NCI-H187 (cell line): ENCODE measurements around the gene TMEM18.
A peak's percentile ranks its signal among the peaks of the same experiment; 100 is the strongest.

Source experiments
- DNase-seq, 2 experiments: peaks; one replicate each; lab custom pipeline; 2025; lab: John Stamatoyannopoulos, UW

TMEM18 gene

GRCh38 chr2:651951-652373 lies 25.2 kb downstream of the TMEM18 start:
- DNase-seq: peak; percentile 18 to 34

DNA sequence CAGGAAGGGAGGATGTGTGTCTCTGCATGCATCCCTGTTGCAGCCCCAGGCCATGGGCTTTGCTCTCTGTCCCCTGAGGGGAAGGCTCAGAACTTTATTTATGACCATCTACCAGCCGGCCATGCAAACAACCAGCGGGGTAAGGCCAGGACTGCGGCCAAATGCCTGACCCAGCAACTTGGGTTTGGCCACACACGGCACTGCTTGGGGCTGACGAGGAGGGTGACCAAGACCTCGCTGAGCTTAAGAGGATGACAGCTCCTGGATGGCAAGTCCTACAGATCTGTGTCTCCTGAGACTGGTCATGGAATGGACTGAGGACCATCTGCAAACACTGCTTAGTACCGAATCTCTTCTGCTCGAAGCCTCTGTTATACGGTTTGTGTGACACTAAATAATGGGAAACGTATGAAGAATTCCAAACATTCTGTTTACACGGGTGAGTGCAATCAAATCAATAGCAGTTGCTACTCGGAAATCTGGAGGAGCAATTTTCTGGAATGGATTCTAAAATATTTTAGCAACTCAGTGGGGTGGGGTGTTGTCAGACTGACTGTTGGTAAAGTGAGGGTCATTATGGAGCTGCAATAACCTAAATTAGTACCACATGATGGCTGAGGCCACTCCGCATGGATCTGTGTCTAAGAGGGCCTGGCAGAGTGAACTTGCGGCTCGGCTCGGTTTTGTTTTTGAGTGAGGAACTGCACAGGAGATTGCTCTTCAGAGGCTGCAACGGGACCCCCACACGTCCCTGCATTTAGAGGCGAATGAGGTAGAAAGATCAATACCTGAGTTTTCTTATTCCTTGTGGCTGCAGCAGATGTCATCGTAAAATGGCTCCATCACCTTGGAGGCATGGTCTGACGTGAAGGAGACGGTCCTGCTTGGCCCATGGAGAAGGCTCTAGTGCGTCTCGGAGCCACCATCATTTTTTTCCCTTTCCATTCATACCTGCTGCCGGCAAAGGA lies 26.6 kb downstream of the TMEM18 start:
- DNase-seq: no peak

DNA sequence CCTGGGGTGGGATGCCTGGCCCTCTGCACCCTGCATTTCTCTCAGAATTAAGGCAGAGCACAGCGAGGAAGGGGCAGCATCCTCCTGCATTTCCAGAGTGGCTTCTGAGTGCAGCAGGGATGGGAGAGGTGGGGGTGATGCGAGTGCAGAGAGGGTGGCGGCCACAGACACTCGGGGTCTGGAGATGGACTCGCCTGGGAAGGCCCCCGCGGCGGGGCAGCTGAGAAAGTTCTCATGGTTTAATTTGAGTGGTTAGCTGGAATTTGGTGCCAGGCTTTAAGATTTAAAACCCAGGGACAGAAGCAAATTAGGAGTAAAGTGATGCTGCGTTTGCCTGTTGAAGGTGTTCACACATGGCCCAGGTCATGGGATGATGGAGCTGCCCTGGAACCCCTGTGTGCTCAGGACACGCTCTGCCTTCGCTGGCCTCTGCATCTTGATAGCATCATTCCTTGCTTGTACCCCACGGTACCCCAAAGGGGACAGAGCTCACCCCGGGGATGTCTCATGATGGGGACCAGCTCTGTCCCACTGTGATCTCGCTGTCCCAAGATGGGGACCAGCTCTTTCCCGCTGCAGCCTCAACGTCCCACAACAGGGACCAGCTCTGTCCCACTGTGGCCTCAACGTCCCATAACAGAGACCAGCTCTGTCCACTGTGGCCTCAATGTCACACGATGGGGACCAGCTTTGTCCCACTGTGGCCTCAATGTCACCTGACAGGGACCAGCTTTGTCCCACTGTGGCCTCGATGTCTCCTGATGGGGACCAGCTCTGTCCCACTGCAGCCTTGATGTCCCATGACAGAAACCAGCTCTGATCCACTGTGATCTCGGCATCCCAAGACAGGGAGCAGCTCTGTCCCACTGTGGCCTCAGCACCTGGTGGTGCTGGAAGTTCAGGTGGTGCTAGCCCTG lies 27.5 kb downstream of the TMEM18 start:
- no peak for DNase-seq

DNA sequence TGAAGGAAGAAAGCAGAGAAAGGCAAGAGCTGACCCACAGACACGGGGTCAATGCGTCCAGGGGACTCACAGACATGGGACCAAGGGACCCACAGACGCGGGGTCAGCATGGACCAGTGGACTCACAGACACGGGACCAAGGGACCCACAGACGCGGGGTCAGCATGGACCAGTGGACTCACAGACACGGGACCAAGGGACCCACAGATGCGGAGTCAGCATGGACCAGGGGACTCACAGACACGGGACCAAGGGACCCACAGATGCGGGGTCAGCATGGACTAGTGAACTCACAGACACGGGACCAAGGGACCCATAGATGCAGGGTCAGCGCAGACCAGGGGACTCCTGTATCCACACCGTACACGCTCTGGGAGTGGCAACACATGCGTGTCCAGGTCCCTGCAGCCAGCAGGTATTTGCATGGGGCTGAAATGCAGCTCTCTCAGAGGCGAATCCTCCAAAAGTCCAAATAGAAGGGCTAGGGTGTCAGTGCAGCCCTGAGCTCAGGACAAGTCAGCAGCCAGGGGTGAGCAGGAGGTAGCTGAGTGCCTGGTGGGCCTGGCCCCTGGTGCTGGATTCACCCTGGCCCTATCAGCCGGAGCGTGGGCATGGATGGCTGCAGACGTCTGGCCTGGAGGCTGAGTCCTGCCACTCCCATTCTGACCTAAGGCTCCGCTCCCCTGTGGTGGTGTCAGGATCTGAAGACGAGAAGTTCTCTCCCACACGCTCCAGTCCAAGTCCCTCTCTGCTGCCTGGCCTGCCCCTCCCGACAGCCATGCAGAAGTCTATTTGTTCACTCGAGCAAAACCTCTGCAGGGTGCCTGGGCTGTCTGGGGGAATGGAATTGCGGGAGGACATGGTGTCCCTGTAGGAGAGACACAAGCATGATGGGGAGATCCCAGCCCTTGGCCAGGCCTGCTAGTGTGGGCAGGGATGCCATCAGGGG lies 28.5 kb downstream of the TMEM18 start:
- no peak for DNase-seq

- no peak for DNase-seq
These were observed 29.4 kb downstream of the TMEM18 start for GRCh38 chr2:647691-648231.

DNA sequence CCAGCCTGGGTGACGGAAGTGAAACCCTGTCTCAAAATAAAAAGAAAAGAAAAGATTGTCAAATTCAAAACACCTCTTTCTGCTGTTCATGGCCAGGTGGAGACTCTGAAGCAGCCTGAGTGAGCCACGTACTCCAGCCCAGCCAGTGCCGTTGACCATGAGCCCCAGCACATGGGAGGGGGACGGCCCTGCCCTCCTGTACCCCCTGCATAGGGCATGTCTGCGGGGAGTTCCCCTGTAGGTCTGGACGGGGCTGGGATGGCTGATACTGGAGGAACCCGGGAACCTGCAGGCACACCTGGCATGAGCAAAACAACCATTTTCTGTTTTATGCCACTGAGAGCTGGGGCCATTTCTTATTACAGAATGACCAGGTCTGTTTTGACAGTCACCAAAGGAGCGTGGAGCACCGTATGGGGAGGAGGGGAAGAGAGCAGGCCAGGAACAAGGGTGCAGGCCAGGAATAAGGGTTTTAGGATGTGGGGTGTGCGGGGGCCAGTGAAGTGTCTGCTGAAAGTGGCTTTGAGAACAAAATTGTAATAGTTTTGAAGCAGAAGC lies 30.1 kb downstream of the TMEM18 start:
- DNase-seq: no peak

GRCh38 chr2:644871-645270 lies 32.3 kb downstream of the TMEM18 start:
- DNase-seq: no peak

DNA sequence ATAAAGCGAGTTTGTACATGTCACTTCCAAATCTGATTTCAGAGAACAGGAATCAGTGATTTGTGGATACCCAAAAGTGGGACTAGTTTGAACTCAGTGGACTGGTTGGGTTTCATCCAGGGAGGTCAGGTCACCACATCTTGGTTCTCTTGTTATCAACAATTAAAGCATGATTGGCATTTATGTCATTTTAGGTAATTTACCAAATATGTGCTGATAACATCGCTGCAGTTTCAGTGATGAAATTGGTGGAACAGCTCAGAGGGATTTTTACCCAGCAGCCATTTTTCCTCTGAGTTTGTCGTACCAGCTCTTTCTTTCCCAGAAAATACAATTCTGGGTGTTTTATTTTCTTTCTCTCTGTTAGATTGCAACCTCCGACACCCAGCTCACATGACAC lies 33.4 kb downstream of the TMEM18 start:
- DNase-seq: no peak

- DNase-seq: no peak
These were observed 33.9 kb downstream of the TMEM18 start for GRCh38 chr2:643334-643733.

DNA sequence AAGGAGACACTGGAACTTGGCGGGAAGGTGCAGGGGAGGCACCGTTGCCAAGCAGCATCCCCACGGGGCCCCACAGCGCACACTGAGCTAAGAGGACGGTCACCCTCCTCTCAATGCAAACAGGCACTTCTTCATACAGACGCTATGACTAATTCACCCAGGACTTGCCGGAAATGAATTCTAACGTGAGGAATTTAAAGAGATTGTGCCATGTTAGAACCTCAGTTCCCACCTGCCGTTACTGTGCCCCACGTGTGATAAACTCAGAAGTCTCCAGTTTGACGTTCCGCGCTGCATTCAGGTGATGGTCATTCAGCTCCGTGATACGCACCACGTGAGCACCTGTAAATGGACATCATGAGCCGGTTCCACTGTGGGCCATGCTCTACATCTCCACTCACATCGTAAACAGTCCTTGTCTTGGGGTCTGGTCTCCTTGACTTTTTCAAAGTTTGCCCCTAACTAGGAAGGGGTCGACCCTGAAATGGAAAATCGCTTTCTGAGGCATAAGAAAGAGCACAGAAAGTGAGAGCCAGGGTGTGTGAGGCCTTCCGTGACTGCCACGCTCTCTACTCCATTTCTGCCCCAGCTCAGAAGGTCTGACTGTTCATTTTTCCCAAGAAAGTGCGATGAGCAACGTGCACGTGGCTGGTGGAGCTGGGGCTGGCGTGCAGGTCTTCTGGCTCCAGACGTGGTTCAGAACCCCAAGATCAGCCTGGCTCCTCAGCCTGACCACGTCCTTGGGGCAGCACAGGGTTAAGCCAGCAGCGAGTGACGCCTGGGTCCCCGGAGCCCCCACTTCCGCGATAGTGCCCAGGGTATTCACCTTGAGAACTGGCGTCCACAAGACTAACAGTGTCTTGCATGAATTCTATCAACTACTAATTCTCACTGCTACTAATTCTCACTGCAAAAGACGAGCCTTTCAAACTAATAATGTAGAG lies 35.1 kb downstream of the TMEM18 start:
- no peak for DNase-seq

GRCh38 chr2:641164-641871 lies 35.9 kb downstream of the TMEM18 start:
- no peak for DNase-seq

DNA sequence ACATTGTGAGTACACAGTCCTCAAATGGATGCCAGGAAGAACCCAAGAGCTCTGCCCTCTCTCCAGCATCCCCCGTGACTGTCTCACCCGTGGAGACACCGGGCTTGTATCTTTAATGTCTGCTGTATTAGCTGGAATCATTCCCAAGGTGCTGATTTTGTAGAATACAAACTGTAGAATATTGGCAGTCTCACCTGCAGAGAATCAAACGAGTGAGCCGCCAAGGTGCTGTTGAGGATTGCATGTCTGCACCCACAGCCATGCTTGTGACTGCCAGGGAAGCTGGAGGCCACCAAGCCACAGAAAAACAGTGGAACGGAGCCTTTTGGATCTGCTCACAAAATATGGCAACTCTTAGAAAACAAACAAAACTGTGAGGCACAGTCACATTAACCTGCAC lies 37.5 kb downstream of the TMEM18 start:
- no peak for DNase-seq

DNA sequence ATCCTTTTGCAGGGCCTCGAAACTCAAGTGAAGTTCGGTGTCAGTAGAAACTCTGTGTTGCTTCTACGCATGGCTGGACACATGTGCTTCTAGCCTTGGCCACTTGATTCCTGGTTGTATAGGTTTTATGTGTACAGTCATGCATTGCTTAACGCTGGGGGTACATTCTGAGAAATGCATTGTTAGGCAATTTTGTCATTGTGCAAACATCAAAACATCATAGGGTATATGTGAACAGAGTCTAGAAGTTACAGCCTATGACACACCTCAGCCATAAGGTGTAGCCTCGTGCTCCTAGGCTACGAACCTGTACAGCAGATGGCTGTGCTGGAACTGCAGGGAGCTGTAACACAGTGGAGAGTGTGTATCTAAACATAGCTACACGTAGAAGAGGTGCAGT lies 39.4 kb downstream of the TMEM18 start:
- no peak for DNase-seq

DNA sequence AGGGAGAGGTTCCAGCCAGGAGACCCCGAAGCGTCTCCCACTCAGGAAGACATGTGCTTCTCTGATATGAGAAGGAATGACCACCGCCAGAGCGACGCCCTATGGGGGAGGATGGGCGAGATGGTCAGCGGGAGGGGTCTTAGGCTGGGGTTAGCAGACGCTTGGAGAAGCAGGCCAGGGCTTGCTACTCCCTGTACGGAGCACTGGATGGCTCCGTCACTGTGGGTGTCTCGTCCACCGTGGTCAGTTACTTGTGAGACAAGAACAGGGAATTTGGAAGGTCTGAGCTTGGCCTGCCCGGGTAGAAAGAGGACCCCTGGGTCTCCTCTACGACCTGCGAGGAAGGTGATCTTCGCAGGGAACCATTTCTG lies 39.8 kb downstream of the TMEM18 start:
- no peak for DNase-seq

DNA sequence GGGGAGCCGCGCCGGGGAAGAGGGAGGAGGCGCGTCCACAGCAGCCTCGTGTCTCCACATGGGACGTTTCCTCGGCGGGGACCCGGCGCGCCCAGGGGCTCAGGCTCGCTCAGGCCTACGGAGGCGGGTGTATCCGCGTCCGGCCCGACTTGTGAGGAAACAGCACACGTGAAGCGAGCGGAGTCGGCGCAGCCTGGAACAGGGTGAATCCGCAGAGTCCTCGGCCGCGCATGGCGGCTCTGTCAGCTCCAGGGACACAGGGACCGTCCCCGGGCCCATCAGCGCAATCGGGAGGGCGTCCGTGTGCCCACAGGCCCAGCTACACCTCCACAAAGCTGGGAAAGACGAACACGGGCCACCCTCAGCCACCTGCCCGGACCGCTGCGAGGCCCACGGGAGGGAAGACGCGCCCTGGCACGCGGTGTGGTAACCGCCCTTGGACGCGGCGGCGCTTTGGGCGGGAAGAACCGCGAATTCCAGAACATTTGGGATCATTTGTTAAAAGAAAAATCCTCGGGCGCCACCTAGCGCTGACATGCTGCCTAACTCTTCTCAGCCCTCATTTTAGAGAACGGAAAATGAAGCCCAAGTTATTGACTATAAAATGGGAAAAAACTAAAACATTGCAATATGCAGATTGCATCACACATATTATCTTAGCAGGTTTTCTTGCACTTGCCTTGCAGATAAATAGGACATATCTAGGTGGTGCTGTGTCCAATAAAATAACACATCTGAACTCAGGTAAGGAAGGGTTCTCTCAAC lies 40.4 kb downstream of the TMEM18 start:
- DNase-seq: peak; percentile 16 to 78

GRCh38 chr2:635687-636621 lies 41.3 kb downstream of the TMEM18 start:
- no peak for DNase-seq

DNA sequence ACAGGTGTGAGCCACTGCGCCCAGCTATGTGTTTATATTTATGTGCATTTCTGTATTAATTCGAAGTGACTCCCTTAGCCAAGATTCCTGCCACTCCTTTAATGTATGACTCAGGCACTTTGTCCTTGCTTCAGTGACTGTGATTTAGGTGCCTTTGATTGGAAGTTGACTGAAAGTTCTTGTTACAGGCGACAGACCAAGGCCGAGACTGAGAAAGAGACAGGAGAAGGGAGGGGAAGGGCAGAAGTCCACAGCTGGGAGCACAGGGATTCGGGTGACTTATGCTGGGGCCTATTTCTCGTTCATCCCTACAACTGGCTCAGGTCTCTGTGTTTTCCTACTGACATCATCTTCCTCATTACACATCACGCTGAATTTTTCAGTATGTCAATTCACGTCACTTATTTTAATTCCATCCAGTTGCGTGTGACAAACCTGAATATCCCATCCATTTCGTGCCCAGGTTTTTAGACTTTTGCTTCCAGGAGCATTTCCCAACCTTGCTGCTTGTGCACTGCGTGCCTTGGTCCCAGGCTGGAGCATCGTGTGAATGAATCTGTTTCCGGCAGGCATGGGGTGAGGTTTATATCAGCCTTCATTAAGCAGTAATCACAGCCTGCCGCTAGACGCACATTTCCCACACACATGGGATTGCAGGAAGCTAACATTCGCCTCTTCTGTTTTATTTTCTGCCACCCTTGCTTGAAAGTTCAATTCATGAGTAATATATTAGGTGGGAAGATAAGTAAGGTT lies 42.4 kb downstream of the TMEM18 start:
- no peak for DNase-seq
